IgD-negative memory B cell (primary cell): Measurements from ENCODE around the gene SIL1. TPM values are rescaled to one million over a fixed set of nuclear protein-coding genes. Genes with fewer than 3 reads are reported as not detected.
"Not testable (repeated sequence)": the region's sequence is repeated elsewhere in the genome, so short reads cannot be mapped to it uniquely, and the experiment has no call there.

ENCODE experiments used
- H3K27ac Mint-ChIP-seq, 3 donors: one replicate each; pipeline ENCODE4 v1.8.0; 2020 to 2022; ENCODE audit warnings: mild to moderate bottlenecking in 3 of 3, mixed read lengths in 3 of 3, moderate library complexity in 1 of 3
- H3K27me3 Mint-ChIP-seq: one replicate; pipeline ENCODE4 v1.8.0; 2021; ENCODE audit warnings: mixed read lengths
- H3K36me3 Mint-ChIP-seq: one replicate; pipeline ENCODE4 v1.8.0; 2020; ENCODE audit warnings: mild to moderate bottlenecking, mixed read lengths
- H3K4me1 Mint-ChIP-seq, 3 donors: one replicate each; pipeline ENCODE4 v1.8.0; 2020 to 2022; ENCODE audit warnings: mixed read lengths in 3 of 3, mild to moderate bottlenecking in 1 of 3
- H3K4me3 Mint-ChIP-seq, 4 donors: one replicate each; pipeline ENCODE4 v1.8.0; 2020 to 2022; ENCODE audit warnings: mild to moderate bottlenecking in 4 of 4, mixed read lengths in 4 of 4, moderate library complexity in 3 of 4
- H3K9me3 Mint-ChIP-seq, 3 donors: one replicate each; pipeline ENCODE4 v1.8.0; 2020 to 2021; ENCODE audit warnings: mixed read lengths in 3 of 3, mild to moderate bottlenecking in 1 of 3
- polyA plus RNA-seq: library from polyadenylated mRNA; unstranded; fragments of 300-500 nt; fragmentation: Illumina TruSeq; gene quantifications from one replicate; pipeline ENCODE4 v1.2.3, GENCODE V29; 2021

SIL1 gene
- polyA plus RNA-seq, 1 donor from 2014 or later: 17.9 TPM

DNA sequence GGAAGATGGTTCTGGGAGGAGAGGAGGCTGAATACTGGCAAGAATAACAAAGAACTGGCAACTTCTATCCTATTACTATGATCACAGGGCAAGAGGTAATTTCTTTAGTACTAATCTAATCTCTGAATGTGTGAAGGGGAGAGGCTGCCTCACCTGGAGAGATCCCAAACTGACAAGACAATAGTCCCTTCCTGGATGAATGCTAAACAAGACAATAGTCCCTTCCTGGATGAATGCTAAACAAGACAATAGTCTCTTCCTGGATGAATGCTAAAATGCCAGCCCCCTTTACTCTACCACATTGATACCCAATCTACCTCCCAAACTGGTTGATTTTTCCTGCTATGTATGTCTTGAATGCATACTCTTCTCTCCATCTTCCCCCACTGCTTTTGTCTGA lies 145.2 kb downstream of the SIL1 start:
- no peak overlapping the region for H3K4me3 Mint-ChIP-seq
- no peaks in the 10 kb centered on the region for H3K9me3 Mint-ChIP-seq
- H3K27me3 Mint-ChIP-seq: no peaks in the 10 kb centered on the region
- no peak overlapping the region for H3K27ac Mint-ChIP-seq
- peaks cover 1% of the 10 kb centered on the region for H3K36me3 Mint-ChIP-seq
- no peaks in the 10 kb centered on the region for H3K4me1 Mint-ChIP-seq

DNA sequence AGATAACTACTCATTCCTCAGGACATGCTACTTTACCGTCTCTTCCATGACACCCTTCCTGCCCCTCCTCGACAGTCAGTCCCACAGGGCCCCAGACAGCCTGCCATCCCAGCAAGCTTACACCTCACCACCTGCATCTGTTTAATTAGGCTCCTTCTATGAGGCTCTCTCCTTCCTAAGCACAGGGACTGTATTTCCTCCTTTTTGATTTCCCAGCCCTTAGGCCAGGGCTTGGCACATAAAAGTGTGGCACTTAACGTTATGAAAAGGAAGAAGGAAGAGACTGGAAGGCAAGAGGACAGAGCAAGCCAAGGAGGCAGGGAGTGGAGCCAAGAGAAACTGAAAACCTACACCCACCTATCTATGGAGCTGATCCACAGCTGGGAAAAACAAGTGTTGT lies 146.8 kb downstream of the SIL1 start:
- no peak overlapping the region for H3K27ac Mint-ChIP-seq
- H3K27me3 Mint-ChIP-seq: no peaks in the 10 kb centered on the region
- H3K4me1 Mint-ChIP-seq: no peaks in the 10 kb centered on the region
- peaks cover 1% of the 10 kb centered on the region for H3K36me3 Mint-ChIP-seq
- H3K9me3 Mint-ChIP-seq: no peaks in the 10 kb centered on the region
- H3K4me3 Mint-ChIP-seq: no peak overlapping the region

- H3K27me3 Mint-ChIP-seq: no peaks in the 10 kb centered on the region
- no peak overlapping the region for H3K27ac Mint-ChIP-seq
Measured at GRCh38 chr5:139050432-139050831, 147.7 kb downstream of the SIL1 start.

DNA sequence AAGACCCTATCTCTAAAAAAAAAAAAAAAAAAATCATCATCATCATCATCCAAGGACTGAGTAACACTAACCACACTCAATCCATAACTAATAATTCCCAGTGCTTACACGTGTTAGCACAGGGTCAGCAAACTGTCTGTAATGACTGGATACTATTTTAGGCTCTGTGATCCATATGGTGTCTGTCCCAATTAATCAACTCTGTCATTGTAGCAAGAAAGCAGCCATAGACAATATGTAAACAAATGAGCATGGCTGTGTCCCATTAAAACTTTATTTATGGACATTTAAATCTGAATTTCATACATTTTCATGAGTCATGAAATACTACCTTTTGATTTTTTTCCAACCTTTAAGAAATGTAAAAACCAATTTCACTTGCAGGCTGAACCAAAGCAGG lies 148.4 kb downstream of the SIL1 start:
- no peaks in the 10 kb centered on the region for H3K9me3 Mint-ChIP-seq
- no peak overlapping the region for H3K27ac Mint-ChIP-seq
- H3K36me3 Mint-ChIP-seq: peaks cover 1% of the 10 kb centered on the region
- H3K4me1 Mint-ChIP-seq: no peaks in the 10 kb centered on the region
- no peaks in the 10 kb centered on the region for H3K27me3 Mint-ChIP-seq
- H3K4me3 Mint-ChIP-seq: no peak overlapping the region

More at GRCh38 chr5:139050432-139050831, 147.7 kb downstream of the SIL1 start:
- H3K4me1 Mint-ChIP-seq: no peaks in the 10 kb centered on the region
- no peaks in the 10 kb centered on the region for H3K9me3 Mint-ChIP-seq
- no peak overlapping the region for H3K4me3 Mint-ChIP-seq
- peaks cover 1% of the 10 kb centered on the region for H3K36me3 Mint-ChIP-seq

DNA sequence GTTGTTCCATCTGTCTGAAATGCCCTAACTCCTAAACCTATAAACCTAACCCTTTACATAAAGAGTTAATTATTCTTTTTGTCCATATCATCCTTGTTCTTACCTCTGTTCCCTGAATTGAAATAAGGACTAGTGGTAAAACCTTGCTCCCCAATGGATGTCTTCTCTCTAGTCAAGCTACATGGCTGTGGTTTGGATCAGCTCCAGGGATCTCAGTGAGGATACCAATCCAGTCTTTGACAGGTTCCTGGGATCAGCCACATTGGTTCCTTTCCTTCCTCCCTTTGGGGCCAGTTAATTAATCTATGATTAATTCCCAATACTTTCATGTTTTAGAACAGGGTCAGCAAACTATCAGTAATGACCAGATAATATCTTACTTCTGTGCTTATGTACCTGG lies 151.6 kb downstream of the SIL1 start:
- H3K27me3 Mint-ChIP-seq: no peaks in the 10 kb centered on the region
- H3K4me3 Mint-ChIP-seq: no peak overlapping the region
- H3K27ac Mint-ChIP-seq: no peak overlapping the region
- peaks cover 1% of the 10 kb centered on the region for H3K36me3 Mint-ChIP-seq
- no peaks in the 10 kb centered on the region for H3K4me1 Mint-ChIP-seq
- no peaks in the 10 kb centered on the region for H3K9me3 Mint-ChIP-seq

GRCh38 chr5:139043157-139043905 lies 154.8 kb downstream of the SIL1 start:
- H3K27me3 Mint-ChIP-seq: no peaks in the 10 kb centered on the region
- no peaks in the 10 kb centered on the region for H3K4me1 Mint-ChIP-seq
- H3K27ac Mint-ChIP-seq: no peak overlapping the region
- H3K9me3 Mint-ChIP-seq: no peaks in the 10 kb centered on the region
- H3K4me3 Mint-ChIP-seq: no peak overlapping the region
- peaks cover 6% of the 10 kb centered on the region for H3K36me3 Mint-ChIP-seq

GRCh38 chr5:139040081-139040480 lies 158.1 kb downstream of the SIL1 start:
- Mint-ChIP-seq H3K36me3 (peaks cover 8% of the 10 kb centered on the region), H3K4me1 (peaks cover 0 to 1% (median 0%) of the 10 kb centered on the region in 3 donors), H3K4me3 (no peak overlapping the region), H3K9me3 (peaks cover 0 to 7% (median 4%) of the 10 kb centered on the region in 3 donors), H3K27me3 (no peaks in the 10 kb centered on the region), H3K27ac (peak overlapping the region in 1 of 3 donors; percentile 80)

DNA sequence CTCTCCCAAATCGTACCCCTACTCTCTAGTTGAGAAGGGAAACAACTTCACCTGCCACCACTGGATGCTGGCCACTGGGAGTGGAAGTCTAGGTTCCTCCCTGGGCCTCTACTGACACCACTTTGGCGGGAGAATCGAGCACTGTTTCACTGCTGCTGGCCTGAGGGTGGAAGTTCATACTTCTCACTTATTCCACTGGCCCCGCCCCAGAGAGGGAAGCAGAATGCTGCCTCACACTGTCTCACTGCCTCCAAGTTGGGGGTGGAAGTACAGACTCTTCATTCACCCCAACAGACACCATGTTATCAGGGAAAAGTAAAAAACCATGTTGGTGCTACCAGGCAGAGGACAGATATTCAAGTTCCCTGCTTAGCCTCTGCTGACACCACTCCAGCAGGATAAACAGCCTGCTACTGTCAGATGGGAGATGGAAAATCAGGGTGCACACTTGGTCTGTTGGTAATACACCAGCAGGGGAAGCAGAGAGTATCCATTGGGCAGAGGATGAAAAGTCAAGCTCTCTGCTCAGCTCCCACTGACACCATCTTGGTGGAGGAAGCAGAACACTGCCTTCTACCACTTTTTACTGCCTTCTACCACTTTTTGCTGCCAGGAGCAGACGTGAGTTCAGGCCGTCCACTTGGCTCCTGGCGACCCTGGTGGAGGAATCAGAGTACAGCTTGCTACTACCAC lies 159.4 kb downstream of the SIL1 start:
- Mint-ChIP-seq H3K27ac (no peak overlapping the region), H3K36me3 (peaks cover 15% of the 10 kb centered on the region)

GRCh38 chr5:139037732-139038131 lies 160.4 kb downstream of the SIL1 start:
- H3K4me1 Mint-ChIP-seq: peaks cover 0 to 3% (median 0%) of the 10 kb centered on the region in 3 donors
- H3K27ac Mint-ChIP-seq: no peak overlapping the region
- peaks cover 6 to 14% (median 7%) of the 10 kb centered on the region in 3 donors for H3K9me3 Mint-ChIP-seq
- H3K4me3 Mint-ChIP-seq: no peak overlapping the region
- H3K27me3 Mint-ChIP-seq: no peaks in the 10 kb centered on the region
- H3K36me3 Mint-ChIP-seq: peaks cover 19% of the 10 kb centered on the region

More for the DNA sequence above, 159.4 kb downstream of the SIL1 start:
- H3K9me3 Mint-ChIP-seq: peaks cover 4 to 8% (median 4%) of the 10 kb centered on the region in 3 donors
- H3K27me3 Mint-ChIP-seq: no peaks in the 10 kb centered on the region
- H3K4me3 Mint-ChIP-seq: no peak overlapping the region
- H3K4me1 Mint-ChIP-seq: peaks cover 0 to 1% (median 0%) of the 10 kb centered on the region in 3 donors

- H3K27ac Mint-ChIP-seq, H3K4me1 Mint-ChIP-seq, H3K27me3 Mint-ChIP-seq, H3K4me3 Mint-ChIP-seq: not testable (repeated sequence)
- peaks cover 6 to 18% (median 11%) of the 10 kb centered on the region in 3 donors for H3K9me3 Mint-ChIP-seq
- H3K36me3 Mint-ChIP-seq: peaks cover 22% of the 10 kb centered on the region
Measured at GRCh38 chr5:139036332-139036731, 161.8 kb downstream of the SIL1 start.

DNA sequence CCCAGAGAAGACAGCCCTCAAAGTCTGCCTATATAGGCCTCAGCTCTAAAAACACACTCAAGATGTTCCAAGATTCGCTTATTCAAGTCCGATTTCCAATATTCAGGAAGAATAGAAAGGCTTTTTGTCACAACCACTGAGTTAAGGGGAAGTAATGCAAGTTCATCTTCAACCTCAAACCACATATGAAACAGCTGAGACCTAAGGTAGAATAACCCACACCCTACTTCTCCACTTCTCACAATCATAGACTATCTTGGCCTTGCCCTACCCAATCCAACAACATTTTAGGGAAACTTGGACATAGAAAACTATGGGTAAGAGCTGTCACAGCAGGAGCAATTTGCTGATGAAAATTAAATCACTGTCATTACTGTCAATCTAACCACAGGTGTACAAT lies 171.0 kb downstream of the SIL1 start:
- Mint-ChIP-seq H3K36me3 (peaks cover 18% of the 10 kb centered on the region), H3K9me3 (peaks cover 0 to 3% (median under 1%) of the 10 kb centered on the region in 3 donors), H3K4me3 (no peak overlapping the region), H3K4me1 (no peaks in the 10 kb centered on the region), H3K27ac (no peak overlapping the region), H3K27me3 (no peaks in the 10 kb centered on the region)

DNA sequence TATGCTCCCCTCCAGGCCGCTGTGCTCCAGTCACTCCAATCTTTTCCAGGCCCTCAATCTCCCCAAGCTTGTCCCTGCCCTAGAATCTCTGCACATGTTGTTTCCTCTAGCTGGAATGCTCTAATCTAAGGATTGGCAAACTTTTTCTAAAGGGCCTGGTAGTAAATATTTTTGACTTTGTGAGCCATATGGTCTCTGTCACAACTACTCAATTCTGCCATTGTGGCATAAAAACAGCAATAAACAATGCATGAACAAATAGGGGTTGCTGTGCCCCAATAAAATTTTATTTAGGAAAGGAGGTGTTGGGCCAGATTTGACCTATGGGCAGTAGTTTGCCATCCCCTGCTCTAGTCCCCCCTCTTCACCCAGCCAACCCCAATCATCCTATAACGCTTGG lies 172.5 kb downstream of the SIL1 start:
- Mint-ChIP-seq H3K9me3 (no peaks in the 10 kb centered on the region), H3K27ac (no peak overlapping the region), H3K4me1 (no peaks in the 10 kb centered on the region), H3K4me3 (no peak overlapping the region), H3K36me3 (peaks cover 11% of the 10 kb centered on the region), H3K27me3 (no peaks in the 10 kb centered on the region)

- Mint-ChIP-seq H3K27ac (no peak overlapping the region), H3K36me3 (peaks cover 18% of the 10 kb centered on the region), H3K4me1 (no peaks in the 10 kb centered on the region), H3K4me3 (no peak overlapping the region), H3K9me3 (no peaks in the 10 kb centered on the region), H3K27me3 (no peaks in the 10 kb centered on the region)
Measured at GRCh38 chr5:139023286-139023685, 174.9 kb downstream of the SIL1 start.

DNA sequence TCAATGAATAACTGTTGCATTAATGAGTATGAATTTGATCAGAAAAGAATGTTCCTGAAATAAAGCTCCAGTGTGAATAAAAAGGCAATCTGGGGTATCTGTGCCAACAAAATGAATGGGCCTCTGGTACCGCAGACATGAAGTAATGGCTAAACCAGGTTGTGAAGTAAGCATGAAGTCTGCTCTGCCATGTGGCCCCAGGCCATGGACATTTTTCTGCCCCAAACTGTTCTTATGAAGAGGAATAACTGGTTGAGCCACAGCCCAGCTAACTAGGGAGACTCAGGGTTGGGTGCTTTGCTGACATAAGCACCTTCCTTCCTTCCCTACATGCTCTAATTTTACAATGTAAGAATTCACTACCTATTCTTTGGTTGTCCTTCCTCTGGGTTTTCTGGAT lies 175.6 kb downstream of the SIL1 start:
- H3K4me3 Mint-ChIP-seq: no peak overlapping the region
- no peak overlapping the region for H3K27ac Mint-ChIP-seq
- no peaks in the 10 kb centered on the region for H3K9me3 Mint-ChIP-seq
- no peaks in the 10 kb centered on the region for H3K4me1 Mint-ChIP-seq
- H3K27me3 Mint-ChIP-seq: no peaks in the 10 kb centered on the region
- peaks cover 18% of the 10 kb centered on the region for H3K36me3 Mint-ChIP-seq

GRCh38 chr5:139021346-139021745 lies 176.8 kb downstream of the SIL1 start:
- Mint-ChIP-seq H3K27me3 (no peaks in the 10 kb centered on the region), H3K4me1 (no peaks in the 10 kb centered on the region), H3K36me3 (peaks cover 18% of the 10 kb centered on the region), H3K27ac (no peak overlapping the region), H3K4me3 (no peak overlapping the region), H3K9me3 (no peaks in the 10 kb centered on the region)

- H3K27me3 Mint-ChIP-seq: no peaks in the 10 kb centered on the region
- H3K9me3 Mint-ChIP-seq: no peaks in the 10 kb centered on the region
- no peaks in the 10 kb centered on the region for H3K4me1 Mint-ChIP-seq
- H3K27ac Mint-ChIP-seq: no peak overlapping the region
- peaks cover 24% of the 10 kb centered on the region for H3K36me3 Mint-ChIP-seq
- H3K4me3 Mint-ChIP-seq: no peak overlapping the region
Measured at GRCh38 chr5:139019880-139020279, 178.3 kb downstream of the SIL1 start.
